Liver (tissue), 9 donors: ENCODE data around the gene PEX14. TPM values are rescaled to one million over a fixed set of nuclear protein-coding genes. Genes with fewer than 3 reads are reported as not detected.

Experiments
- DNase-seq: peaks from one replicate; pipeline ENCODE4 v3.0.0-alpha.2; 2017; ENCODE audit warnings: low spot score
- H3K27ac ChIP-seq, 2 donors: one replicate each; pipeline ENCODE4 v1.7.0; 2013; ENCODE audit warnings: inconsistent platforms in 2 of 2, low read length in 2 of 2, control low read depth in 1 of 2, low read depth in 1 of 2, mild to moderate bottlenecking in 1 of 2
- H3K27me3 ChIP-seq, 4 donors: one replicate each; pipeline versions ENCODE4 v1.6.1 to v1.7.0; 2013; ENCODE audit warnings: low read length in 3 of 4, inconsistent platforms in 1 of 4, mild to moderate bottlenecking in 1 of 4, moderate library complexity in 1 of 4; ENCODE audit not compliant: control insufficient read depth in 4 of 4, insufficient read depth in 4 of 4
- H3K36me3 ChIP-seq, 4 donors: one replicate each; pipeline versions ENCODE4 v1.6.1 to v1.7.0; 2013; ENCODE audit warnings: low read length in 3 of 4, mild to moderate bottlenecking in 3 of 4, low read depth in 1 of 4, moderate library complexity in 1 of 4; ENCODE audit not compliant: control insufficient read depth in 4 of 4, insufficient read depth in 3 of 4
- H3K4me1 ChIP-seq, 4 donors: one replicate each; pipeline versions ENCODE4 v1.6.1 to v1.7.0; 2013; ENCODE audit warnings: low read length in 3 of 4, mild to moderate bottlenecking in 3 of 4, moderate library complexity in 1 of 4; ENCODE audit not compliant: control insufficient read depth in 4 of 4, insufficient read depth in 4 of 4
- H3K4me3 ChIP-seq, 3 donors: one replicate each; pipeline versions ENCODE4 v1.6.1 to v1.7.0; 2013; ENCODE audit warnings: low read length in 3 of 3, control low read depth in 1 of 3, low read depth in 1 of 3, mild to moderate bottlenecking in 1 of 3
- H3K9ac ChIP-seq, 2 donors: one replicate each; pipeline ENCODE4 v1.7.0; 2013; ENCODE audit warnings: low read length in 2 of 2, mild to moderate bottlenecking in 2 of 2, moderate library complexity in 2 of 2, control low read depth in 1 of 2, low read depth in 1 of 2
- H3K9me3 ChIP-seq, 4 donors: one replicate each; pipeline versions ENCODE4 v1.6.1 to v1.7.0; 2013; ENCODE audit warnings: low read length in 3 of 4; ENCODE audit not compliant: control insufficient read depth in 4 of 4
- ATF3 ChIP-seq: IDR thresholded peaks from 2 replicates; pipeline ENCODE4 v1.6.1; 2016; ENCODE audit warnings: antibody characterized with exemption
- CTCF ChIP-seq: fragments of 150-350 bp; IDR thresholded peaks from 2 replicates; pipeline ENCODE4 v1.5.1; 2017; ENCODE audit warnings: improper control_type of control experiment, low read depth, low read length; ENCODE audit not compliant: missing input control
- EGR1 ChIP-seq, 2 donors: IDR thresholded peaks; 2 replicates each; pipeline ENCODE4 v1.6.1; 2016 to 2018; ENCODE audit warnings: antibody characterized with exemption in 2 of 2, low read depth in 2 of 2
- FOXA1 ChIP-seq: IDR thresholded peaks from 2 replicates; pipeline ENCODE4 v1.6.1; 2016; ENCODE audit warnings: antibody characterized with exemption
- FOXA2 ChIP-seq: IDR thresholded peaks from 2 replicates; pipeline ENCODE4 v1.6.1; 2016; ENCODE audit warnings: antibody characterized with exemption
- GABPA ChIP-seq, 2 donors: IDR thresholded peaks in 1 of 2; conservative IDR thresholded peaks in 1 of 2; 2 replicates each; pipeline ENCODE4 v1.6.1; 2016; ENCODE audit warnings: antibody characterized with exemption in 2 of 2, mild to moderate bottlenecking in 1 of 2, moderate library complexity in 1 of 2
- HNF4A ChIP-seq, 2 donors: conservative IDR thresholded peaks; 2 replicates each; pipeline ENCODE4 v1.6.1; 2016; ENCODE audit warnings: antibody characterized with exemption in 2 of 2, mild to moderate bottlenecking in 2 of 2
- HNF4G ChIP-seq: IDR thresholded peaks from 2 replicates; pipeline ENCODE4 v1.6.1; 2016; ENCODE audit warnings: antibody characterized with exemption
- JUND ChIP-seq, 2 donors: IDR thresholded peaks; 2 replicates each; pipeline ENCODE4 v1.6.1; 2016; ENCODE audit warnings: antibody characterized with exemption in 2 of 2
- MAX ChIP-seq: IDR thresholded peaks from 2 replicates; pipeline ENCODE4 v1.6.1; 2016; ENCODE audit warnings: antibody characterized with exemption
- NR2F2 ChIP-seq: IDR thresholded peaks from 2 replicates; pipeline ENCODE4 v1.6.1; 2016; ENCODE audit warnings: antibody characterized with exemption
- RAD21 ChIP-seq, 2 donors: IDR thresholded peaks; 2 replicates each; pipeline ENCODE4 v1.6.1; 2016; ENCODE audit warnings: antibody characterized with exemption in 2 of 2, mild to moderate bottlenecking in 2 of 2
- REST ChIP-seq: IDR thresholded peaks from 2 replicates; pipeline ENCODE4 v1.6.1; 2016; ENCODE audit warnings: antibody characterized with exemption, mild to moderate bottlenecking
- RXRA ChIP-seq, 2 donors: IDR thresholded peaks; 2 replicates each; pipeline ENCODE4 v1.6.1; 2017 to 2018; ENCODE audit warnings: antibody characterized with exemption in 2 of 2, mild to moderate bottlenecking in 1 of 2
- SP1 ChIP-seq: IDR thresholded peaks from 2 replicates; pipeline ENCODE4 v1.6.1; 2018; ENCODE audit warnings: antibody characterized with exemption, mild to moderate bottlenecking
- TAF1 ChIP-seq: conservative IDR thresholded peaks from 2 replicates; pipeline ENCODE4 v1.6.1; 2016; ENCODE audit warnings: antibody characterized with exemption, mild to moderate bottlenecking
- YY1 ChIP-seq: IDR thresholded peaks from 2 replicates; pipeline ENCODE4 v1.6.1; 2016; ENCODE audit warnings: antibody characterized with exemption, mild to moderate bottlenecking
- ZBTB33 ChIP-seq: IDR thresholded peaks from 2 replicates; pipeline ENCODE4 v1.6.1; 2016; ENCODE audit warnings: antibody characterized with exemption
- WGBS: extraction: QIAGEN DNeasy Blood & Tissue Kit; methylation state at CpG from one replicate; pipeline ENCODE4 v1.1.7; 2013; 5-methylcytosine and 5-hydroxymethylcytosine counted together
- polyA plus RNA-seq, 2 donors: library from polyadenylated mRNA; stranded (reverse) in 1 of 2; unstranded in 1 of 2; fragments of 200-250 nt in 1 of 2; fragments of >200 nt in 1 of 2; fragmentation: Nextera tagmentation in 1 of 2; extraction: Ambion mirVana in 1 of 2; gene quantifications; one replicate each; pipeline versions ENCODE4 v1.2.1 to v1.2.3, GENCODE V29; 2013 to 2015
- total RNA-seq, 2 donors: library from RNA; depleted of rRNA; stranded (reverse); fragments of >200 nt; gene quantifications; one replicate each; pipeline ENCODE4 v1.2.3, GENCODE V29; 2014
- donor health status: healthy.
- donor health status: healthy.
- donor health status: healthy.
- donor health status: healthy.
- donor health status: healthy.

The PEX14 gene
- total and polyA plus RNA-seq, 4 donors, result 7.1 to 16.1 (median 11.7) TPM

- Histone ChIP-seq H3K9ac (no peak overlapping the region), H3K9me3 (no peaks in the 10 kb centered on the region), H3K4me3 (no peak overlapping the region), H3K27me3 (no peaks in the 10 kb centered on the region), H3K4me1 (peaks cover 0 to 5% (median 0%) of the 10 kb centered on the region in 4 donors), H3K36me3 (peaks cover 0 to 16% (median 0%) of the 10 kb centered on the region in 4 donors), H3K27ac (no peak overlapping the region)
- WGBS, result 91% methylated on average over 30 of the region's 30 CpGs
- DNase-seq, result no peak
- TF ChIP-seq NR2F2 (no peak), FOXA1 (no peak), YY1 (no peak), FOXA2 (no peak), GABPA (IDR thresholded peaks at IDR 0.05 in 1 of 2, conservative IDR thresholded peaks at IDR 0.05 in 1 of 2) (no peak), CTCF (no peak), RAD21 (IDR thresholded peaks at IDR 0.05) (no peak), HNF4G (no peak)
Observed at GRCh38 chr1:10649517-10650201, 174.9 kb downstream of the PEX14 start.

- H3K36me3 ChIP-seq, result peaks cover 0 to 13% (median 0%) of the 10 kb centered on the region in 4 donors
- no peaks in the 10 kb centered on the region for H3K9me3 ChIP-seq
- 89% methylated on average over 40 of the region's 40 CpGs for WGBS
- H3K9ac ChIP-seq, result no peak overlapping the region
- H3K27ac ChIP-seq, result no peak overlapping the region
- H3K4me1 ChIP-seq, result peaks cover 0 to 5% (median 0%) of the 10 kb centered on the region in 4 donors
- no peak for TF ChIP-seq REST
- no peak for TF ChIP-seq FOXA1
- no peak for TF ChIP-seq ZBTB33
- no peak for TF ChIP-seq YY1
- TF ChIP-seq GABPA (IDR thresholded peaks at IDR 0.05 in 1 of 2, conservative IDR thresholded peaks at IDR 0.05 in 1 of 2), result no peak
- TF ChIP-seq HNF4G, result no peak
- TF ChIP-seq JUND (IDR thresholded peaks at IDR 0.05), result no peak
- no peak for TF ChIP-seq MAX
- no peak for TF ChIP-seq TAF1
- no peak for TF ChIP-seq RAD21 (IDR thresholded peaks at IDR 0.05)
- no peak for TF ChIP-seq SP1
- TF ChIP-seq EGR1 (IDR thresholded peaks at IDR 0.05; ENCODE audit: low read depth in 2 of 2), result no peak
- no peak for TF ChIP-seq FOXA2
- no peak for TF ChIP-seq HNF4A (conservative IDR thresholded peaks at IDR 0.05)
- TF ChIP-seq NR2F2, result no peak
- no peak for TF ChIP-seq RXRA (IDR thresholded peaks at IDR 0.05)
- no peak for TF ChIP-seq ATF3
- no peak for TF ChIP-seq CTCF
- H3K27me3 ChIP-seq, result no peaks in the 10 kb centered on the region
- no peak for DNase-seq
- no peak overlapping the region for H3K4me3 ChIP-seq
Observed at GRCh38 chr1:10650556-10651388, 176.0 kb downstream of the PEX14 start.
